Posterior cingulate gyrus (tissue), 11 donors: ENCODE data around the gene SP8.

ENCODE experiments used
- DNase-seq, 10 donors: peaks; one replicate each; pipeline versions ENCODE4 v3.0.0 to v3.0.0-alpha.2; 2020 to 2021; ENCODE audit warnings: mixed read lengths in 3 of 10
- intact Hi-C: fragments of 100-400 bp; cut with DNase I; formaldehyde crosslinking; loops from one replicate; pipeline ENCODE4 v1.15.1; 2023

The SP8 gene

GRCh38 chr7:20776942-20777341 is 9.7 kb downstream of the SP8 start:
- no peak for DNase-seq
- intact Hi-C loops = loop anchor here (10.0 kb wide), 2 partner anchors 648 to 1228 kb away; partner anchors contain the start of gene SP4

- DNase-seq = peak in 2 of 10 donors; percentile 76 to 79
- intact Hi-C loops = loop anchor here (10.0 kb wide), 2 partner anchors 648 to 1228 kb away; partner anchors contain the start of gene SP4
Observed at GRCh38 chr7:20776214-20776911, 10.3 kb downstream of the SP8 start.

GRCh38 chr7:20754001-20754400 is 32.7 kb downstream of the SP8 start:
- no peak for DNase-seq
- intact Hi-C loops = no loop called here

GRCh38 chr7:20749906-20750305 is 36.8 kb downstream of the SP8 start:
- DNase-seq = no peak
- intact Hi-C loops = no loop called here

- intact Hi-C loops = no loop called here
- no peak for DNase-seq
Observed at GRCh38 chr7:20748853-20749252, 37.8 kb downstream of the SP8 start.

GRCh38 chr7:20747001-20747400 is 39.7 kb downstream of the SP8 start:
- no peak for DNase-seq
- intact Hi-C loops = no loop called here

GRCh38 chr7:20745702-20746101 is 41.0 kb downstream of the SP8 start:
- intact Hi-C loops = no loop called here
- no peak for DNase-seq

GRCh38 chr7:20744954-20745446 is 41.7 kb downstream of the SP8 start:
- intact Hi-C loops = no loop called here
- DNase-seq = no peak

- no peak for DNase-seq
- intact Hi-C loops = no loop called here
Observed at GRCh38 chr7:20742913-20743312, 43.8 kb downstream of the SP8 start.

GRCh38 chr7:20741801-20742200 is 44.9 kb downstream of the SP8 start:
- intact Hi-C loops = no loop called here
- no peak for DNase-seq

GRCh38 chr7:20738518-20739481 is 47.9 kb downstream of the SP8 start:
- intact Hi-C loops = no loop called here
- DNase-seq = no peak

GRCh38 chr7:20737840-20738448 is 48.7 kb downstream of the SP8 start:
- no peak for DNase-seq
- intact Hi-C loops = no loop called here

- intact Hi-C loops = no loop called here
- no peak for DNase-seq
Observed at GRCh38 chr7:20735346-20736065, 51.2 kb downstream of the SP8 start.
